ENCODE measurements around the gene LONRF2. TPM values are rescaled to one million over a fixed set of nuclear protein-coding genes. Genes with fewer than 3 reads are reported as not detected.
A peak's percentile ranks its signal among the peaks of the same experiment; 100 is the strongest.

The LONRF2 gene
- total RNA-seq, 3 donors from 2014 or later (not counting 1 experiment from before 2014, with no cell fraction given): not detected

- WGBS (ENCODE audit: insufficient coverage): 95% methylated on average over 9 of the region's 9 CpGs
- no peaks in the 10 kb centered on the region for H3K4me1 ChIP-seq (ENCODE audit: control insufficient read depth, insufficient read depth, low read length)
- no peak overlapping the region for H3K4me3 ChIP-seq (ENCODE audit: low read length)
- TF ChIP-seq CTCF (IDR thresholded peaks at IDR 0.05): no peak
- no peaks in the 10 kb centered on the region for H3K9me3 ChIP-seq (ENCODE audit: control insufficient read depth, insufficient read depth, low read length)
- H3K4me1 Mint-ChIP-seq: no peaks in the 10 kb centered on the region
- no peaks in the 10 kb centered on the region for H3K9me3 Mint-ChIP-seq
- no peaks in the 10 kb centered on the region for H3K27me3 ChIP-seq (ENCODE audit: control insufficient read depth, insufficient read depth, low read length)
- intact Hi-C loops (cut with micrococcal nuclease): no loop called here
- ATAC-seq: no peak
- no peaks in the 10 kb centered on the region for H3K36me3 Mint-ChIP-seq
- no peak overlapping the region for H3K27ac Mint-ChIP-seq
- H3K36me3 ChIP-seq (ENCODE audit: control insufficient read depth, insufficient read depth, low read length): no peaks in the 10 kb centered on the region
- H3K4me3 Mint-ChIP-seq: no peak overlapping the region
- H3K27ac ChIP-seq (ENCODE audit: low read length): no peak overlapping the region
- DNase-seq: no peak
- H3K27me3 Mint-ChIP-seq (ENCODE audit: low read depth in 2 of 2): peaks cover 0 to 6% of the 10 kb centered on the region in 2 donors
These were observed 28.2 kb downstream of the LONRF2 start for GRCh38 chr2:100294162-100294497.

GRCh38 chr2:100293341-100294161 is 28.8 kb downstream of the LONRF2 start:
- Histone ChIP-seq H3K9me3 (ENCODE audit: control insufficient read depth, insufficient read depth, low read length) (no peaks in the 10 kb centered on the region), H3K36me3 (ENCODE audit: control insufficient read depth, insufficient read depth, low read length) (no peaks in the 10 kb centered on the region), H3K4me3 (ENCODE audit: low read length) (no peak overlapping the region), H3K27me3 (ENCODE audit: control insufficient read depth, insufficient read depth, low read length) (no peaks in the 10 kb centered on the region), H3K27ac (ENCODE audit: low read length) (no peak overlapping the region), H3K4me1 (ENCODE audit: control insufficient read depth, insufficient read depth, low read length) (no peaks in the 10 kb centered on the region)
- intact Hi-C loops (cut with micrococcal nuclease): no loop called here
- WGBS (ENCODE audit: insufficient coverage): 94% methylated on average over 9 of the region's 9 CpGs
- H3K4me1 Mint-ChIP-seq: no peaks in the 10 kb centered on the region
- H3K27me3 Mint-ChIP-seq (ENCODE audit: low read depth in 2 of 2): peaks cover 0 to 5% of the 10 kb centered on the region in 2 donors
- no peak overlapping the region for H3K27ac Mint-ChIP-seq
- no peaks in the 10 kb centered on the region for H3K36me3 Mint-ChIP-seq
- H3K4me3 Mint-ChIP-seq: no peak overlapping the region
- no peaks in the 10 kb centered on the region for H3K9me3 Mint-ChIP-seq
- DNase-seq (no peak), ATAC-seq (no peak)
- no peak for TF ChIP-seq CTCF (IDR thresholded peaks at IDR 0.05)

GRCh38 chr2:100292022-100292580 is 30.2 kb downstream of the LONRF2 start:
- H3K27me3 ChIP-seq (ENCODE audit: control insufficient read depth, insufficient read depth, low read length): peaks cover 2% of the 10 kb centered on the region
- no peaks in the 10 kb centered on the region for H3K9me3 Mint-ChIP-seq
- H3K4me1 ChIP-seq (ENCODE audit: control insufficient read depth, insufficient read depth, low read length): no peaks in the 10 kb centered on the region
- H3K27me3 Mint-ChIP-seq (ENCODE audit: low read depth in 2 of 2): peaks cover 7% of the 10 kb centered on the region in 2 donors
- intact Hi-C loops (cut with micrococcal nuclease): no loop called here
- no peaks in the 10 kb centered on the region for H3K36me3 Mint-ChIP-seq
- no peaks in the 10 kb centered on the region for H3K4me1 Mint-ChIP-seq
- peak in 2 of 3 donors; percentile 31 to 51 for ATAC-seq
- no peak for TF ChIP-seq CTCF (IDR thresholded peaks at IDR 0.05)
- H3K27ac Mint-ChIP-seq: no peak overlapping the region
- WGBS (ENCODE audit: insufficient coverage): 58% methylated on average over 4 of the region's 4 CpGs
- peak overlapping the region; percentile 43 for H3K27ac ChIP-seq (ENCODE audit: low read length)
- no peak overlapping the region for H3K4me3 Mint-ChIP-seq
- no peak overlapping the region for H3K4me3 ChIP-seq (ENCODE audit: low read length)
- no peaks in the 10 kb centered on the region for H3K36me3 ChIP-seq (ENCODE audit: control insufficient read depth, insufficient read depth, low read length)
- peak in 1 of 2 donors; percentile 7 for DNase-seq
- no peaks in the 10 kb centered on the region for H3K9me3 ChIP-seq (ENCODE audit: control insufficient read depth, insufficient read depth, low read length)

Measured in natural killer cell (primary cell).